SH-SY5Y (cell line): ENCODE data around the gene RIPOR3.

Experiments
- GATA2 ChIP-seq: IDR thresholded peaks from 2 replicates; pipeline ENCODE4 v1.6.1; 2011; ENCODE audit warnings: mild to moderate bottlenecking, low read depth, low read length
- GATA3 ChIP-seq: IDR thresholded peaks from 2 replicates; pipeline ENCODE4 v1.6.1; 2011; ENCODE audit warnings: low read depth, mild to moderate bottlenecking, low read length, moderate library complexity

The RIPOR3 gene

GRCh38 chr20:50628332-50628731, 63.0 kb downstream of the RIPOR3 start:
- no peak for TF ChIP-seq GATA3
- no peak for TF ChIP-seq GATA2

GRCh38 chr20:50627747-50628146, 63.6 kb downstream of the RIPOR3 start:
- no peak for TF ChIP-seq GATA3
- TF ChIP-seq GATA2, result no peak

GRCh38 chr20:50625986-50626677, 65.2 kb downstream of the RIPOR3 start:
- TF ChIP-seq GATA2, result no peak
- no peak for TF ChIP-seq GATA3

GRCh38 chr20:50624351-50625016, 66.9 kb downstream of the RIPOR3 start:
- TF ChIP-seq GATA2 (no peak), GATA3 (no peak)

- no peak for TF ChIP-seq GATA2
- TF ChIP-seq GATA3, result no peak
Observed at GRCh38 chr20:50621068-50621665, 70.2 kb downstream of the RIPOR3 start.

GRCh38 chr20:50618537-50618936, 72.8 kb downstream of the RIPOR3 start:
- TF ChIP-seq GATA2 (no peak), GATA3 (no peak)

GRCh38 chr20:50617022-50617421, 74.3 kb downstream of the RIPOR3 start:
- no peak for TF ChIP-seq GATA3
- no peak for TF ChIP-seq GATA2

- TF ChIP-seq GATA3 (no peak), GATA2 (no peak)
Observed at GRCh38 chr20:50615407-50615806, 75.9 kb downstream of the RIPOR3 start.

GRCh38 chr20:50613438-50614169, 77.7 kb downstream of the RIPOR3 start:
- TF ChIP-seq GATA3, result no peak
- TF ChIP-seq GATA2, result no peak

GRCh38 chr20:50611128-50611810, 80.1 kb downstream of the RIPOR3 start:
- TF ChIP-seq GATA3 (no peak), GATA2 (no peak)

- TF ChIP-seq GATA2 (no peak), GATA3 (no peak)
Observed at GRCh38 chr20:50610212-50610718, 81.1 kb downstream of the RIPOR3 start.

GRCh38 chr20:50609438-50609989, 81.8 kb downstream of the RIPOR3 start:
- TF ChIP-seq GATA3 (no peak), GATA2 (no peak)

GRCh38 chr20:50608750-50609104, 82.6 kb downstream of the RIPOR3 start:
- TF ChIP-seq GATA2 (no peak), GATA3 (no peak)
